Suprapubic skin (tissue), 4 donors: Measurements from ENCODE around the gene ACSS1. TPM values are rescaled to one million over a fixed set of nuclear protein-coding genes. Genes with fewer than 3 reads are reported as not detected.

ENCODE experiments used
- DNase-seq, 2 donors: peaks; one replicate each; pipeline ENCODE4 v3.0.0-alpha.2; 2019; ENCODE audit warnings: low spot score in 2 of 2
- H3K27ac ChIP-seq: fragments of 200-600 bp; sonication (generic); one replicate; pipeline ENCODE4 v1.5.1; 2019
- H3K27me3 ChIP-seq: fragments of 200-600 bp; sonication (generic); one replicate; pipeline ENCODE4 v1.5.1; 2019
- H3K36me3 ChIP-seq: fragments of 200-600 bp; sonication (generic); one replicate; pipeline ENCODE4 v1.5.1; 2019
- H3K4me1 ChIP-seq: fragments of 200-600 bp; sonication (generic); one replicate; pipeline ENCODE4 v1.5.1; 2019
- H3K4me3 ChIP-seq: fragments of 200-600 bp; sonication (generic); one replicate; pipeline ENCODE4 v1.5.1; 2019; ENCODE audit warnings: mild to moderate bottlenecking
- H3K9me3 ChIP-seq: fragments of 200-600 bp; sonication (generic); one replicate; pipeline ENCODE4 v1.5.1; 2019
- EP300 ChIP-seq: sonication (generic); formaldehyde crosslinking; IDR thresholded peaks from one replicate; pipeline ENCODE4 v1.6.1; 2017; ENCODE audit warnings: antibody characterized with exemption
- POLR2A ChIP-seq, 2 donors: fragments of 450-650 bp; IDR thresholded peaks; one replicate each; pipeline ENCODE4 v1.6.1; 2017; ENCODE audit warnings: antibody characterized with exemption in 2 of 2, mild to moderate bottlenecking in 2 of 2, moderate library complexity in 2 of 2
- POLR2AphosphoS5 ChIP-seq, 3 donors: sonication (generic); formaldehyde crosslinking; IDR thresholded peaks; one replicate each; pipeline ENCODE4 v1.6.1; 2017; ENCODE audit warnings: antibody characterized with exemption in 3 of 3
- WGBS: methylation state at CpG from one replicate; pipeline ENCODE4 v1.1.5; 2018; 5-methylcytosine and 5-hydroxymethylcytosine counted together
- total RNA-seq, 4 donors: library from RNA; depleted of rRNA; stranded (reverse); fragments of >200 nt; gene quantifications; one replicate each; pipeline ENCODE4 v1.1.0, GENCODE V29; 2016
- TF ChIP-seq, protein P1 (sequence below), 2 donors: fragments of 200-600 bp in 1 of 2; fragments of 450-650 bp in 1 of 2; sonication (generic) in 1 of 2; IDR thresholded peaks; one replicate each; pipeline ENCODE4 v1.5.1; 2016 to 2019; ENCODE audit warnings: antibody characterized with exemption in 2 of 2, mild to moderate bottlenecking in 1 of 2, moderate library complexity in 1 of 2

ACSS1 gene
- total RNA-seq, 4 donors from 2014 or later: 29.0 to 80.0 (median 47.6) TPM

DNA sequence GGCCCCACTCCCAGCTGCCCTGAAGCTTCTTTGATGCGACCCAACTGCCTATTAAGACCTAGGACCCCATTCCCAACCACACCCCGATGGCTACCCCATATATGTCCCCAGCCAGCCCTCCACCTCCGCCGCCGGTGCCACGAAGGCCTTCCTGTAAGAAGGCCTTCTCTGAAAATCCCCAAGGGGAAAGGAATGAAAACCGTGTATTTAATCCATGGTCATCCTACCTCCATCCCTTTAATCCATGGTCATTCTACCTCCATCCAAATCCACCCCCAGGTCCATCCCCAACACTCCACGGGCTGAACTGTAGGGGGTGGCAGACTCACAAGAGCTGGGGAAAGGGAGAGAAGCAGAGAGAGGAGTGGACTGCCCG, 24.5 kb upstream of the ACSS1 start:
- Histone ChIP-seq H3K27ac (no peak overlapping the region), H3K36me3 (no peaks in the 10 kb centered on the region), H3K4me1 (peaks cover 35% of the 10 kb centered on the region), H3K9me3 (no peaks in the 10 kb centered on the region), H3K27me3 (peaks cover 96% of the 10 kb centered on the region), H3K4me3 (no peak overlapping the region)
- 32% methylated on average over 9 of the region's 9 CpGs for WGBS
- TF ChIP-seq POLR2AphosphoS5 (IDR thresholded peaks at IDR 0.05) (no peak), POLR2A (IDR thresholded peaks at IDR 0.05) (no peak), EP300 (no peak)
- TF ChIP-seq, protein P1, sequence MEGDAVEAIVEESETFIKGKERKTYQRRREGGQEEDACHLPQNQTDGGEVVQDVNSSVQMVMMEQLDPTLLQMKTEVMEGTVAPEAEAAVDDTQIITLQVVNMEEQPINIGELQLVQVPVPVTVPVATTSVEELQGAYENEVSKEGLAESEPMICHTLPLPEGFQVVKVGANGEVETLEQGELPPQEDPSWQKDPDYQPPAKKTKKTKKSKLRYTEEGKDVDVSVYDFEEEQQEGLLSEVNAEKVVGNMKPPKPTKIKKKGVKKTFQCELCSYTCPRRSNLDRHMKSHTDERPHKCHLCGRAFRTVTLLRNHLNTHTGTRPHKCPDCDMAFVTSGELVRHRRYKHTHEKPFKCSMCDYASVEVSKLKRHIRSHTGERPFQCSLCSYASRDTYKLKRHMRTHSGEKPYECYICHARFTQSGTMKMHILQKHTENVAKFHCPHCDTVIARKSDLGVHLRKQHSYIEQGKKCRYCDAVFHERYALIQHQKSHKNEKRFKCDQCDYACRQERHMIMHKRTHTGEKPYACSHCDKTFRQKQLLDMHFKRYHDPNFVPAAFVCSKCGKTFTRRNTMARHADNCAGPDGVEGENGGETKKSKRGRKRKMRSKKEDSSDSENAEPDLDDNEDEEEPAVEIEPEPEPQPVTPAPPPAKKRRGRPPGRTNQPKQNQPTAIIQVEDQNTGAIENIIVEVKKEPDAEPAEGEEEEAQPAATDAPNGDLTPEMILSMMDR (IDR thresholded peaks at IDR 0.05): no peak
- no peak for DNase-seq

DNA sequence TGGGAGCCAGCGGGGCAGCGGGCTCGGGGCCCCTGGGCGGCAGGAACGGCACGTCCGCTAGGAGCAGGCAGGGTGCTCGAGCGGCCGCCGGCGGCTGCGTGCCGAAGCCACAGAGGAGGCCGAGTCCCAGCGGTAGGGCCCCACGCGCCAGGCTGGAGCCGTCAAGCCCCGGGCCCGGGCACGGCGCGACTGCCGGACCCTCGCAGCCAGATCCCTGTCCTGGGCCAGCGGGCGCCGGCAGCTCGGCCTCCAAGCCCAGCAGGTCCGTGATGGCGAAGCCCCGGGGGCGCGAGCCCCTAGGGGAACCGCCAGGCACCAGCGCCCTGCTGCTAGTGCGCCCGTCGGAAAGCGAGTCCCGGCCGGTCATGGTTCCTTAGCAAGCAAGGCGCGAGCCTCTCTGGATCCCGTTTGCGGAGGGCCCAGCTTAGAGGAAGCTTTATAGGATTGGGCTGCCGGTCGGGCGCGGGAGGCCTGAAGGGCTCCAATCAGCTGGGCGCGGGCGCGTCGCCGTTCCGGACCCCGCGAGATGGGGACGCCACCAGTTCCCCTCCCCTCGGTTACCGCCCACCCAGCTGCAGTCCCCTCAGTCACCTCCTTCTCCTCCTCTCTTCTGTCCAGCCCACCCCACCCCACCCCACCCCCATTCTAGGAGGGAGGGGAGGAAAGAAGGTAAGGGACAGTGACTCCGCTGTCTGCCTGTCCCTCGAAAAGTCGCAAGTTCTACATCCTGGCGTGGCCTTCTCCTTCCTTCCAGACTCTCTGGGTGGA, 24.0 kb upstream of the ACSS1 start, which contains the start of gene VSX1:
VSX1 (minus strand) TSS at position 412 of the 768 bp plus-strand sequence; CDS start at position 367, 45 bp downstream.
- Histone ChIP-seq H3K27me3 (peaks cover 97% of the 10 kb centered on the region), H3K4me1 (peaks cover 40% of the 10 kb centered on the region), H3K36me3 (no peaks in the 10 kb centered on the region), H3K4me3 (no peak within 1 kb of the TSS), H3K9me3 (no peaks in the 10 kb centered on the region), H3K27ac (no peak within 1 kb of the TSS)
- DNase-seq: no peak
- TF ChIP-seq POLR2AphosphoS5 (IDR thresholded peaks at IDR 0.05) (no peak), POLR2A (IDR thresholded peaks at IDR 0.05) (no peak), EP300 (no peak)
- TF ChIP-seq, protein P1 (IDR thresholded peaks at IDR 0.05): no peak
- 9% methylated on average over 41 of the region's 67 CpGs for WGBS

DNA sequence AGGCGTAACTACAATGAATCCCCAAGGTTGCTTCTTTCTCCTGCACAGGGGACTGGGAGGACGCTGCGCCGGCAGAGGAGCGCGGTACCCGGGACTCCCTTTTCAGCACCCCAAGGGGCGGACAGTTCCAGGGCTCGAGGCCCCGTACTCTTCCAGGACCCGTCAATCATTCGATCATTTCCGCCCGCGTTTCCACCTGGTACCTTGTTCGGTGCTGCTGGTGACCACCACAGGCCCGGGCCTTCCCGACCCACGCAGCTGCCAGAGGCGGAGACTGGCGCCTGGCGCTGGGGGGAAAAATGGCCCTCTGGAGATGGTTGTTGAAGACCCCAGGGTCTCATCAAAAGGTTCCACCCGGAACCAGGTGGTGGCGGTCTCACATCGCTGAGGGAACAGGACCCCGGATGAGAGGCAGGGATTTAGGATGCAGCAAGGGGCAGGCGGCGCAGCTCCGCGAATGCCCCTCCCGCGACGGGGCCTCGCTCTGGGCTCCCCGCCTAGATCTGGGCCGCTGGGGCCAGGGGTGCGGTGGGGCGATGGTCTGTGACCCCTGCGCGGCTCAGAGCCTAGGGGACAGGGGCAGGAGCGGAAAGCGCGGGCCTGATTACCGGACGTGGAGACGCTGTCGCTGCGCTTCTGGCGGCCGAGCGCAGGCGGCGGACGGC, 23.3 kb upstream of the ACSS1 start:
- Histone ChIP-seq H3K9me3 (no peaks in the 10 kb centered on the region), H3K27ac (no peak overlapping the region), H3K4me1 (peaks cover 43% of the 10 kb centered on the region), H3K27me3 (peaks cover 92% of the 10 kb centered on the region), H3K4me3 (no peak overlapping the region), H3K36me3 (no peaks in the 10 kb centered on the region)
- TF ChIP-seq POLR2AphosphoS5 (IDR thresholded peaks at IDR 0.05) (no peak), EP300 (no peak), POLR2A (IDR thresholded peaks at IDR 0.05) (no peak)
- TF ChIP-seq, protein P1 (IDR thresholded peaks at IDR 0.05): no peak
- DNase-seq: no peak
- WGBS: 16% methylated on average over 24 of the region's 54 CpGs

DNA sequence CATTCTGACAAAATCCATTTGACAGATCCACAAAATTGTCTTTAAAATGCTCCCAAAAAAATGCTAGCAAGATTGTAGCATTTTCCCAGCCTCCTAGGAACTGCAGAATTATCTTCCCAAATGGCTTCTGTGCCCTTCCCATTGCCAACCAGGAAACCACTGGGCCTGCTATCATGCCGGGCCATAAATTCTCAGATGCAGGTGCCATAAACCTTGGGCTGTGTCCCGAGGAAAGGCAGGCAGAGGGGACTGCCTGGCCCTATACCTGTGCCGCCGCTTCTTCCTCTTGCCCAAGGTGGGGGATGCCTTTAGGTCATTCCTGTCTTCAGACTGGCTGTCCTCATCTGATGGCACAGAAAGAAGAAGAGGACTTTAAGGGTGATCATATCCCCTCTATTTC, 21.2 kb upstream of the ACSS1 start:
- no peaks in the 10 kb centered on the region for H3K36me3 ChIP-seq
- no peak overlapping the region for H3K27ac ChIP-seq
- peaks cover 80% of the 10 kb centered on the region for H3K27me3 ChIP-seq
- DNase-seq: no peak
- no peaks in the 10 kb centered on the region for H3K9me3 ChIP-seq
- WGBS: 52% methylated on average over 4 of the region's 4 CpGs
- no peak for TF ChIP-seq EP300
- TF ChIP-seq, protein P1 (IDR thresholded peaks at IDR 0.05): no peak
- no peak for TF ChIP-seq POLR2A (IDR thresholded peaks at IDR 0.05)
- TF ChIP-seq POLR2AphosphoS5 (IDR thresholded peaks at IDR 0.05): no peak
- no peak overlapping the region for H3K4me3 ChIP-seq
- peaks cover 36% of the 10 kb centered on the region for H3K4me1 ChIP-seq

DNA sequence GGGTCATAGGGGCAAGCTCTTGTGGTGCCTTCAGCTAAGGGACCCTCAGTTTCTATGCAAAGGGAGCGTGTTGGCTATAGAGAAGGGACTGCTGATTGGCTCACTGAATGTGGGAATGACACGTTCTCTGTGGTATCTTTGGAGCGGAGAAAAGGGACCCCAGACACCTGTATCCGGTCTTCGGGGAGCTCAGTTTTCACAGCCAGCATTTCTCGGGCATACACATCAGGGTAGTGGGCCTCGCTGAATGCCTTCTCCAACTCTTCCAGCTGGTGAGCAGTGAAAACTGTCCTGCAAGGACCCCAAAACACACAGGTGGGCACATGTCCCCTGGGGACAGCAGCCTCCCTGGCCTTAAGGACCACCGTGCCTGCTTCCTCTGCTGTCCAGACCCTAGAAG, 20.7 kb upstream of the ACSS1 start:
- 74% methylated on average over 8 of the region's 8 CpGs for WGBS
- H3K27me3 ChIP-seq: peaks cover 76% of the 10 kb centered on the region
- peaks cover 31% of the 10 kb centered on the region for H3K4me1 ChIP-seq
- no peak for DNase-seq
- H3K4me3 ChIP-seq: no peak overlapping the region
- no peak overlapping the region for H3K27ac ChIP-seq
- H3K9me3 ChIP-seq: no peaks in the 10 kb centered on the region
- TF ChIP-seq POLR2A (IDR thresholded peaks at IDR 0.05): no peak
- no peak for TF ChIP-seq POLR2AphosphoS5 (IDR thresholded peaks at IDR 0.05)
- TF ChIP-seq, protein P1 (IDR thresholded peaks at IDR 0.05): no peak
- TF ChIP-seq EP300: no peak
- H3K36me3 ChIP-seq: no peaks in the 10 kb centered on the region
